SJSA1 (cell line): ENCODE measurements around the gene KYAT1. TPM values are rescaled to one million over a fixed set of nuclear protein-coding genes. Genes with fewer than 3 reads are reported as not detected.

Experiments used
- DNase-seq, 2 experiments: peaks; one replicate each; pipeline ENCODE4 v3.0.0-alpha.2; 2015 to 2020; ENCODE audit warnings: low spot score in 2 of 2, low read depth in 1 of 2
- H3K27ac ChIP-seq: fragments of 250-450 bp; sonication (Bioruptor Pico); 2 replicates; pipeline ENCODE4 v1.5.1; 2020; ENCODE audit warnings: mild to moderate bottlenecking, moderate library complexity
- H3K27me3 ChIP-seq: fragments of 250-450 bp; sonication (Bioruptor Pico); replicated peaks from 2 replicates; pipeline ENCODE4 v1.5.1; 2020; ENCODE audit warnings: mild to moderate bottlenecking, moderate library complexity
- H3K36me3 ChIP-seq: fragments of 250-450 bp; sonication (Bioruptor Pico); 2 replicates; pipeline ENCODE4 v1.5.1; 2020; ENCODE audit warnings: mild to moderate bottlenecking
- H3K4me1 ChIP-seq: fragments of 250-450 bp; sonication (Bioruptor Pico); replicated peaks from 2 replicates; pipeline ENCODE4 v1.6.1; 2021; ENCODE audit warnings: mild to moderate bottlenecking
- H3K4me3 ChIP-seq: fragments of 250-450 bp; sonication (Bioruptor Pico); 2 replicates; pipeline ENCODE4 v1.5.1; 2020; ENCODE audit warnings: mild to moderate bottlenecking
- H3K9me3 ChIP-seq: fragments of 250-450 bp; sonication (Bioruptor Pico); replicated peaks from 2 replicates; pipeline ENCODE4 v1.5.1; 2020; ENCODE audit warnings: mild to moderate bottlenecking
- total RNA-seq: library from RNA; depleted of rRNA; stranded (reverse); fragments of >200 nt; shearing (Covaris generic); gene quantifications from 2 replicates; pipeline ENCODE4 v1.2.3, GENCODE V29; 2014

The KYAT1 gene
- total RNA-seq, 1 experiment from 2014 or later: 18.3 TPM

DNA sequence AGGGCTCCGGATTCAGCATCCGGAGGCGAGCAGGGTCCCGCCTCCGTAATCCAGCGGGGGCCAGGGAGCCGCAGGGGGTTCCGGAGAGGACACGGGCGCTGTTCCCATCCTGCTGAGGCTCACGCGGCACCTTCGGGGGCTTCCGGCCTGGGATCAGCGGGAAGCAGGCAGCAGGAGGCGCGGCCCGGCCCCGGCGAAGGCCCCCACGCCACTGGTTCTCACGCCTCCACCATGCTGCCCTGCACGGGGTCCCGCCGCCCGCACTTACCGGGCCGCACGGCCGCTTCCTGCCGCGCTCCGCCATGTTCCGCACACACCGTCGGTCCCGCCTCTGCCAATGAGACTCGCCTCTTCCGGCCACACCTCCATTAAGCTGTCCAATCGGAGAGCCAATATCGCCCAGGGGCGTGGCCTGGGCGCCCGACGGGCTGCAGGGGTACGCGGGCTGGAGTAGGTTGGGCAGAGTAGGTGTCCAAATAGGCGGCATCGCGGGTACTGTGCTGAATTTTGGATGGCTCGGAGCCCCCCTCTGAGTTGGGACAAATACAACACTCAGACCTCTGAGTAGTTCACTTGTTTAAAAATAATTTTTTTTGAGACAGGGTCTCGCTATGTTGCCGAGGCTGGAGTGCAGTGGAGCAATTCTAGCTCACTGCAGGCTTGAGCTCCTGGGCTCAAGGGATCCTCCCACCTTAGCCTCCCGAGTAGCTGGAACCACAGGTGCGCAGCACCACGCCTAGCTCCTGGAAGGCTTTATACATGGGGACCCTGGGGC lies 52.1 kb downstream of the KYAT1 start, which contains the start of gene SPOUT1:
TSS of gene SPOUT1 (minus strand) at position 318 of the 775 bp plus-strand sequence. CDS start at position 304, 14 bp downstream.
- H3K36me3 ChIP-seq: peaks cover 47% of the 10 kb centered on the region
- DNase-seq: peak; percentile 89 to 92
- no peaks in the 10 kb centered on the region for H3K27me3 ChIP-seq
- H3K9me3 ChIP-seq: no peaks in the 10 kb centered on the region
- H3K4me3 ChIP-seq: peak within 1 kb of the TSS; percentile 80
- H3K27ac ChIP-seq: peak within 1 kb of the TSS; percentile 30
- peaks cover 12% of the 10 kb centered on the region for H3K4me1 ChIP-seq

DNA sequence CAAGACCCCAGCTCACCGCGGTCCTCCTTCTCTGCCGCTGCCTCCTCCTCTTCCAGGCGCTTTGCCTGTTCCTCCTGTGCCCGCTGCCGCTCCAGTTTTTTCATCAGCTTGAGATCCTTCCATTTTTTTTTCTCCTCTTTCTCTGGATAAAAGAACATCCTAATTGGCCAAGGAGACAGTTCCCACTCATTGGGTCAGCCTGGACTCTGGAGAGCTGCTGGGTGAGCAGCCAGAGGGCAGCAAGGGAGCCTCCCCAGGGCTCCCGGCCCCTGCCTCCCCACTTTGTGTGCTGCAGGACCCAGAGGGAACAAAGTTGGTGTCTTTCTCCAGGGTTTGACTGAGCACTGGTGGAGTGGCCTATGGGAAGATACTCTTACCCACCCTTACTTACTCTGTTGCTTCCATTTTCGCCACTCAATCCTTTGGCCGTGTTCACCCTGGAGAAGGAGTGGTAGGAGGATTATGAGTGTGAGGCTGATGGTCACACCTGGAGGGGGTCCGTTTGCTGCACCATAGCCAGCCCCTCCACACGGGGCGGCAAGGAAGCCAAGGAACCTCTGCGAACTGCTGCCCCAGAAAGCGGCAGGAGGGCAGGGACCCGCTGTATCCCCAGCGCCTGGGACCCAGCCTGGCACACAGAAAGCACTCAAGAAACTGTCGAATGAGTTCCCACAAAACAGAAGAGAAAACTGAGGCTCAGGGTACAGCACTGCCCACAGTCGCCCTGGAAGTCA lies 52.9 kb downstream of the KYAT1 start:
- no peak for DNase-seq
- H3K27me3 ChIP-seq: no peaks in the 10 kb centered on the region
- H3K9me3 ChIP-seq: no peaks in the 10 kb centered on the region
- peaks cover 55% of the 10 kb centered on the region for H3K36me3 ChIP-seq
- peaks cover 12% of the 10 kb centered on the region for H3K4me1 ChIP-seq
- peak overlapping the region; percentile 30 for H3K27ac ChIP-seq
- peak overlapping the region; percentile 80 for H3K4me3 ChIP-seq

DNA sequence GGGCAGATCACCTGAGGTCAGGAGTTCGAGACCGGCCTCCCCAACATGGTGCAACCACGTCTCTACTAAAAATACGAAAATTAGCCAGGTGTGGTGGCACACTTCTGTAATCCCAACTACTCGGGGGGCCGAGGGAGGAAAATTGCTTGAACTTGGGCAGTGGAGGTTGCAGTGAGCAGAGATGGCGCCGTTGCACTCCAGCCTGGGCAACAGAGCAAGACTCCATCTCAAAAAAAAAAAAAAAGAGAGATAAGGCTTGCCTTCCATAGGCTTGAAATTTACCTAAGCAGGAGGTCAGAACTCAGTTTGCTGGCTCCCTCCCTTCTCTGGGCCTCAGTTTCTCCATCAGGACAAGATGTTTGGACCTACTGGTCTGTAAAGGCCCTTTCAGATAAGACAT lies 53.5 kb downstream of the KYAT1 start:
- H3K9me3 ChIP-seq: no peaks in the 10 kb centered on the region
- no peak for DNase-seq
- H3K36me3 ChIP-seq: peaks cover 59% of the 10 kb centered on the region
- H3K4me1 ChIP-seq: peaks cover 12% of the 10 kb centered on the region
- no peak overlapping the region for H3K27ac ChIP-seq
- no peaks in the 10 kb centered on the region for H3K27me3 ChIP-seq
- H3K4me3 ChIP-seq: no peak overlapping the region

DNA sequence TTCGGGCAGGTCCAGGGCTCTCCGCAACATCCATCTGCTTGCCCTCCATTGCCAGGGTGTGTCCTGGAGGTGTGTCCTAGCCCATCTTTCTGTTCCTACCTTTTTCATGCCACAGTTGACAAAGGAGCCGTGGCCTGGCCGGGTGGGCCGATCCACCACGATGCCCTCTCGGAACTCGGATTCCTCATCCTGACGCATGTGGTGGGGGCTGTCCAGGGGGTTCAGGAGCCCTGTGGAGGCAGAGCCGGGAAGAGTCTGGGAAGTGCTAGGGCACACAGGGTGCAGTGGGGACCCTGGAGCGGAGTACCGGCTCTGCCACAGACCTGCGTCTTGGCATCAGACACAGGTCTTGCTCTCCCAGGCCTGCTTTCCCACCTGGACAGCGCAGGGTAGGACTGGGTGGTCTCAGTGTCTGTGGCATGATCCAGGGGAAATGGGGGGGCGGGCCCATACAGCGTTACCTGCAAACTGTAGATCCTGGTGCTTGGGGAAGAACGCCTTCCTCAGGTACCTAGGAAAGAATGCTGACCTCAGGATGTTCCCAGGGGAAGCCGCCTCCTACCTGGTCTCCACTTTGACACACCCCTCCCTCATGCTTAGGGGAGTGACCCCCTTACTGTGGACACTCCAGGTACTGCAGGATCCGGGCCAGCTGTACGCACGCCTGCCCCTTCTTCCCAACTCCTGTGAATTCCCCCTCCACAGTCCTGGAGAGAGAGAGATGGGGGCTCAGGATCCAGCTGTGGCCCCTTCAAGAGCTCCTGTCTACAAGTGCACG lies 55.6 kb downstream of the KYAT1 start:
- no peak overlapping the region for H3K4me3 ChIP-seq
- no peak overlapping the region for H3K27ac ChIP-seq
- H3K9me3 ChIP-seq: no peaks in the 10 kb centered on the region
- peaks cover 79% of the 10 kb centered on the region for H3K36me3 ChIP-seq
- no peaks in the 10 kb centered on the region for H3K27me3 ChIP-seq
- no peak for DNase-seq
- H3K4me1 ChIP-seq: peaks cover 12% of the 10 kb centered on the region

DNA sequence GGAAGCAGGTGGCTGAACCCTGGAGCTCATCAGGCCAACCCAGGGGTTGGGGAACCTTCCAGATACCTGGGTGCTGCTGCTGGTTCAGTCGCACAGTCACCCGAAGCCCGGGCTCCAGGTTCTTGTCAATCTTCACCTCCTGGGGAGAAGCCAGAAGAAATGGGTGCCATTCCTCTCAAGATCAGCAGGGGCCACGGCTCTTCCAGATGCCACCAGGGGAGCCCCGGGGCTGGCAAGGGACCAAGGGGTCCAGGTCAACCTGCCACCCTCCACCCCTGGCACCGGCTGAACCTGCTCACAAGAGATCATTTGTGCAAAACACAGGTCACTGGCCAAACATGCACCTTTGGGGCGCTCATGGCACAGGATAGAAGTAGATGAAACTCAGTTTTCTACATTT lies 56.8 kb downstream of the KYAT1 start:
- no peak overlapping the region for H3K4me3 ChIP-seq
- H3K27ac ChIP-seq: no peak overlapping the region
- H3K9me3 ChIP-seq: no peaks in the 10 kb centered on the region
- no peak for DNase-seq
- peaks cover 8% of the 10 kb centered on the region for H3K4me1 ChIP-seq
- peaks cover 84% of the 10 kb centered on the region for H3K36me3 ChIP-seq
- H3K27me3 ChIP-seq: no peaks in the 10 kb centered on the region

DNA sequence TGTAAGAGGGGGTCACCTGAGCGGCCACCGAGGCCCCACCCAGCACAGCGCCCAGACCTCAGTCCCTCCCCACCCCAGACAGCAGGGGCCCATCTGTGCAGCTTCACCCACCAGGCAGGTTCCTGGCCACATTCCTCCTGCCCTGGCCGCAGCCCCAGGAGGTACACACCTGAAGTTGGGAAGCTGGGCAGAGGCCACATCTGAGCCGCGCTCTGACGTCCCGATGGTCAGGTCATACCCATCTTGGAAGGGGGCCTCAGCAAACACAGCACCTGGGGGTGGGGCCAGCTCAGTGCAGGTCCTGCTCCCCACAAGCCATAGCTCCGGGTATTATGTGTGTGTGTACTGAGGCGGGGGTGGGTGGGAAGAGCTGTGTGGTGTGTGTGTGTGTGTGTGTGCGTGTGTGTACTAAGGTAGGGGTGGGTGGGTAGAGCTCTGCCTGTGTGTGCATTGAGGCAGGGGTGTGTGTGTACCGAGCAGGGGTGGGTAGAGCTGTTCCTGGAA lies 57.8 kb downstream of the KYAT1 start:
- peaks cover 83% of the 10 kb centered on the region for H3K36me3 ChIP-seq

DNA sequence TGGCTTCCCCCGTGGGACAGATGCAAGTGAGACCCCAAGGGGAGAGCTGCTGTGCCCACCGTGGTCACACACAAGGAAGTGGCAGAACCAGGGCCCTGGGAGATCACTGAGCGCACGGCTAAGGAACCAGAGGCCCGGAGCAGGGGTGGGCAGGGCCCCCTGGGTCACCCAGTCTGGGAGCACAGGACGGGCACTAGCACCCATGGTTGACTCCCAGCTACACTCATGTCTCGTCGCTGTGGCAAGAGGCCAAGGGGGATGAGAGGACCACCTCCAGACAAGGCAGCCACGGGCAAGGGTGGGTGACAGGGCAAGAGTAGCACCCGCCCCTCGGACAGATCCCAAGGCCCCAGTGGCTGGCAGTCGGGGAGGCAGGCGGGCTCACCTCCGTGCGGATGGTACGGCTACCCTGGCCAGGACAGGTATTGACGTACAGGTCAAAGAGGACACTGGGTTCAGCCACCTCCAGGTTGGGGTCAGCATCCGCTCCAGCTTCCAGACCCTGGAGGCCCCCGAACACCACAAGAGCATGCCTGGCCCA lies 58.3 kb downstream of the KYAT1 start:
- peaks cover 79% of the 10 kb centered on the region for H3K36me3 ChIP-seq
- H3K27me3 ChIP-seq: no peaks in the 10 kb centered on the region
- H3K9me3 ChIP-seq: no peaks in the 10 kb centered on the region
- peaks cover 8% of the 10 kb centered on the region for H3K4me1 ChIP-seq
- no peak overlapping the region for H3K4me3 ChIP-seq
- no peak overlapping the region for H3K27ac ChIP-seq
- DNase-seq: no peak

More for the DNA sequence above, 57.8 kb downstream of the KYAT1 start:
- H3K27ac ChIP-seq: no peak overlapping the region
- H3K4me1 ChIP-seq: peaks cover 10% of the 10 kb centered on the region
- no peak for DNase-seq
- H3K4me3 ChIP-seq: no peak overlapping the region
- no peaks in the 10 kb centered on the region for H3K9me3 ChIP-seq
- no peaks in the 10 kb centered on the region for H3K27me3 ChIP-seq

DNA sequence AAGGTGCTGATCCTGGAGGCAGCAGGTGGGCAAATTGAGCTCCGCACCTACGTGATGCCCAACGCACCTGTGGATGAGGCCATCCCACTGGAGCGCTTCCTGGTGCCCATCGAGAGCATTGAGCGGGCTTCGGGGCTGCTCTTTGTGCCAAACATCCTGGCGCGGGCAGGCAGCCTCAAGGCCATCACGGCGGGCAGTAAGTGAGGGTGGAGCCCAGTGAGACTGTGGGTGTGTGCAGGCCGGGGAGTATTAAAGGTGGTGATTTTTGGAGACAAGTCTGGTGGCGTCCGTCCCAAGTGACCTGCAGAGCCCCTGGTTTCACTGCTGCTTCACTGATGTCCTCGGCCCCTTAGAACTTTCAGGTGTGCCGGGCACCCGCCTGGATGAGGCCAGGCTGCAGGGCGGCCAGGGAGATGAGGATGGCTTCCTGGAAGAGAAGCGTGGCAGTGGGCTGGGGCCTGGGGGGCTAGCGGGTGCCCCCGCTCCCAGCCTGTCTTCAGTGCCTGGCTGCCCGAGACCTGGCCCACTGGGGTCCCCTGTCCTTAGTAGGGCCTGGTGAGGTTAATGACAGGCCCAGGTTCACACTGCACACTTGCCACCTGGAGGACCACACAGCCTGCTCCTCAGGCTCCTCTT lies 59.2 kb downstream of the KYAT1 start:
- DNase-seq: no peak
- H3K9me3 ChIP-seq: no peaks in the 10 kb centered on the region
- H3K27me3 ChIP-seq: no peaks in the 10 kb centered on the region
- H3K4me1 ChIP-seq: peaks cover 8% of the 10 kb centered on the region
- H3K36me3 ChIP-seq: peaks cover 70% of the 10 kb centered on the region
- no peak overlapping the region for H3K4me3 ChIP-seq
- H3K27ac ChIP-seq: no peak overlapping the region

DNA sequence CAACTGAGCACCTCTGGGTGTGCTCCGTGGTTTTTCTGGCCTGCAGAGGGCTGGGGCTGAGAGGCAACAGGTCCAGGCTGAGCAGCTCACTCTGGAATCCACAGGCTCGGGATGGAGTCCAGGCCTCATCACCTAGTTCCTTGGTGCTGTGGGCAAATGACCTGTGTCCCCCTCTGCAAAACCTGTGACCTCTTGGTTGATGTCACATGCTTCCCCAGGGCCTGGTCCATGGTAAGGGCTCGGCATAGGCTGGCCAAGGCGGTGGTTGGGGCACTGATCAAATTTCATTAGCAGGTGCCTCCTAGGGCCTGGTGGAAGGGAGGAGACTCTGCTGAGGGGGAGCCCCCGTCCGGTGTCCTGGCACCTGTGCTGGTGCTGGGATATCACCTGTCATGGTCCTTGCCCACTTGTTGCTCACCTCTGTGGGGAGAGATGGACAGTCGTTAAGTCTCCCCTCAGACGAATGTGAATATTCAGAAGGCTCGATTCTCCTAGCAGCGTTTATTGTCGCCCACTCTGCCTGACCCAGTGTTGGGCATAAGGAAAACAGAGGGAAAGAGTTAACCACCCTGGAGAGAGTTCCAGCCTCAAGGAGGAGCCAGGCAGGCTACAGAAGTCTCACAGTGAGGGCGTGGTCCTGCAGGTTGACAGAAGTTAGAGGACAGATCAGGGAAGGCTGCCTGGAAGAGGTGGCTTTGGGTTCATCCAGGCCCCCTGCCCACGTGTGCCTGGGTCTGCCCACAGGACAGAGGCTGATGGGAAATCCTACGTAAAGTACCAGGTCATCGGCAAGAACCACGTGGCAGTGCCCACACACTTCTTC lies 60.0 kb downstream of the KYAT1 start:
- Histone ChIP-seq H3K4me1 (peaks cover 8% of the 10 kb centered on the region), H3K4me3 (no peak overlapping the region), H3K36me3 (peaks cover 63% of the 10 kb centered on the region), H3K9me3 (no peaks in the 10 kb centered on the region), H3K27me3 (no peaks in the 10 kb centered on the region), H3K27ac (no peak overlapping the region)
- DNase-seq: no peak

DNA sequence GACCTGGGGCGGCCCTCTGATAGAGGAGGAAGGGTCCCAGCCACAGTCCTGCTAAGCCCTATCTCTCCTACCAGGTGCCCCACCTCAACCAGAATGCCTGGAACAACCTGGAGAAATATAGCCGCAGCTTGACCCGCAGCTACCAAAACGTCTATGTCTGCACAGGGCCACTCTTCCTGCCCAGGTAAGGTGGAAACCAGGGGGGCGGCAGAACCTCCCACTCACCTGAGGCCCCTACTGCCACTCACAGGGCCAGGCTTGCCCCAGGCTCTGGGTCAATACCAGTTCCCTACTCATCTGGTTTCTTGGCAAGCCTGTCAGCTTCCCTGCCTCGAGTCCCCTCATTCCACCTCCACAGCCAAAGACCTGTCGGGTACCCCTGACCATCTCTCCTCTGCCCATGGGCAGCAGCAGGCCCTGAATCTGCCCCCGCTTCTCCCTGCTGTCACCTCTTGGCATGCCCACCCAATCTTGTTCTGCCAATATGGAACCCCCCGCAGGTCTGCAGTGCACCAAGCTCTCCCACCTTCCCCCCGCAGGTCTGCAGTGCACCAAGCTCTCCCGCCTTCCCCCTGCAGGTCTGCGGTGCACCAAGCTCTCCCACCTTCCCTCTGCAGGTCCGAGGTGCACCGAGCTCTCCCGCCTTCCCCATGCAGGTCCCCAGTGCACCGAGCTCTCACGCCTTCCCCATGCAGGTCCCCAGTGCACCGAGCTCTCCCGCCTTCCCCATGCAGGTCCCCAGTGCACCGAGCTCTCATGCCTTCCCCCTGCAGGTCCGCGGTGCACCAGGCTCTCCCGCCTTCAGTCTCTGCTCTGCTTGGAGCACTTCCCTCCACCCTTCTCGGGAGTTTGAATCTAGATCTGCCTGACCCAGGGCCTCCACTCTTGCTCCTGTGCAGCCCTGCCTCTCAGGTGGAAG lies 60.8 kb downstream of the KYAT1 start:
- Histone ChIP-seq H3K27ac (no peak overlapping the region), H3K9me3 (no peaks in the 10 kb centered on the region), H3K4me1 (peaks cover 8% of the 10 kb centered on the region), H3K4me3 (no peak overlapping the region), H3K36me3 (peaks cover 54% of the 10 kb centered on the region), H3K27me3 (no peaks in the 10 kb centered on the region)
- DNase-seq: no peak

DNA sequence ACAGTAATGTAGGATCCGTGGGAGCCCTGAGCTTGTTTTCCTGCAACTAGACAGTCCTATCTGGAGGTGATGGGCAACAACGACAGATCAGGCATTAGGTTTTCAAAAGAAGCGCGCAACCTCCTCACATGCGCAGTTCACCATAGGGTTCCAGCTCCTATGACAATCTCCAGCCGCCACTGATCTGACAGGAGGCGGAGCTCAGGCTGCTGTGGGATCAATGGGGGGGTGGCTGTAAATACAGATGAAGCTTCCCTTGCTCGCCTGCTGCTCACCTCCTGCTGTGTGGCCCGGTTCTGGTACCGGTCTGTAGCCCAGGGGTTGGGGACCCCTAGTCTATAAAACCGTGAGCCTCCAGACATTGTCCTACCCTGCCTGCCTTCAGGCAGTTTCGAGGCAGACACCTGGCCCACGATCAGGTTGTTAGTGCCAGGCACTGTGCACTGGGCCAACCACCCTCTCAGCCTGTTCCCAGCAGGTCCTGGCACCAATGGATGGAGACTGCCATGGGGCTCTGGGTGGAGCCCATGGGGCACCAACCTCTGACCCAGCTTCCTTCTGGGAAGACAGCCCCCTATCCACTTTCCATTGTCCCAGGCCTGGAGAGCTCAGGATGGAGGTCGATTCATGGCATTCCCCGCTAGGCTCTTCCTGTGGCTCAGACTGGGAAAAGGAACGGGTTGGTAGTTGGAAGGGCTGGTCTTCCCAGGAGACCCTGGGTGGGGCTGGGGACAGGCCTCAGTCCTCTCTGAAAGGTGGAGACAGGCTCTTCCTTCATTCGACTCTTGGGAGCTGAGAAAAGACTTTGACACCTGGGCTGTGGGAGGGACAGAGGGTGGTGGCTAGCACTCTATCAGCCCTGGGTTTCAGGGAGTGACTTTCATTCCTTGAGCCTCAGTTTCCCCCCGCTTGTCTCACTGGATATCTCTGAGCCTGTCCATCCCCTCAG lies 61.8 kb downstream of the KYAT1 start:
- H3K4me1 ChIP-seq: peaks cover 8% of the 10 kb centered on the region
- no peak for DNase-seq
- H3K36me3 ChIP-seq: peaks cover 45% of the 10 kb centered on the region
- H3K27ac ChIP-seq: no peak overlapping the region
- H3K9me3 ChIP-seq: no peaks in the 10 kb centered on the region
- no peaks in the 10 kb centered on the region for H3K27me3 ChIP-seq
- no peak overlapping the region for H3K4me3 ChIP-seq
